H9 (cell line): ENCODE data around the gene ZNF117. TPM values are rescaled to one million over a fixed set of nuclear protein-coding genes. Genes with fewer than 3 reads are reported as not detected.

Experiments used
- total RNA-seq: library from RNA; stranded (reverse); gene quantifications from 2 replicates; pipeline ENCODE4 v1.2.1, GENCODE V29; 2021

The ZNF117 gene
- total RNA-seq, 1 experiment from 2014 or later: 13.6 TPM

Other genes with a start within 250 kb of the ZNF117 start
- 23.4 and 25.6 TPM in 2 replicates for gene ZNF138, start 196.6 kb downstream of the ZNF117 start, total RNA-seq
- 17.9 TPM in 2 replicates for gene ZNF273, start 87.8 kb downstream of the ZNF117 start, total RNA-seq
- 13.9 and 16.5 TPM in 2 replicates for gene ERV3-1, start 15.7 kb upstream of the ZNF117 start, total RNA-seq